ENCODE results near the gene CALD1. TPM values are rescaled to one million over a fixed set of nuclear protein-coding genes. Genes with fewer than 3 reads are reported as not detected.

CALD1 gene
- total RNA-seq, 4 donors from 2014 or later, result 1,513 to 2,575 (median 1,808) TPM

DNA sequence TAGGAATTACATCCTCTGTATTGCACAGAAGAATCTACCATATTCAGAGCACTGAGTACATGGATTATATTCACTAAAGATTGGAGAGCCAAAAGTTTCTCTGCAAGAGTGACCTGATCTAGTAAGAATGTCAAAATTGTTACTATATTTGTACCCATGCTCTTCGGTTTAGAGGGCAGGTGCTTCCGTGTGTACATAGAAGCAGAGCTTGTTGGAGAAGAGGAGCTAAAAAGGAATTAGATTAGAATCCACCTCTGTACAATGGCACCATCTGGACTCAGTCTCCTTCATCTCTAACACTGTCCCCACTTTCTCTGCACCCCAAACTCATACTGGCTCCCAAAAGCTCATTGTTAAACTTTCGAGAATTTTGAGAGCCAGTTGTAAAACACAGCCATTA is 8.3 kb downstream of the CALD1 start:
- 4 to 48% methylated on average over 3 of the region's 3 CpGs for WGBS, 2 donors (ENCODE audit: low coverage in 1 of 2)
- Histone ChIP-seq H3K36me3 (peaks cover 0 to 7% of the 10 kb centered on the region in 2 donors), H3K4me3 (peak overlapping the region in 1 of 2 donors; percentile 29), H3K4me1 (peaks cover 6 to 88% (median 30%) of the 10 kb centered on the region in 3 donors), H3K27ac (peak overlapping the region; percentile 75 to 98 (median 92)), H3K27me3 (no peaks in the 10 kb centered on the region), H3K9me3 (no peaks in the 10 kb centered on the region)
- no peak for ATAC-seq
- TF ChIP-seq POLR2AphosphoS5 (IDR thresholded peaks at IDR 0.05) (no peak), EP300 (IDR thresholded peaks at IDR 0.05) (no peak), POLR2A (IDR thresholded peaks at IDR 0.05) (no peak)
- TF ChIP-seq, protein P1, sequence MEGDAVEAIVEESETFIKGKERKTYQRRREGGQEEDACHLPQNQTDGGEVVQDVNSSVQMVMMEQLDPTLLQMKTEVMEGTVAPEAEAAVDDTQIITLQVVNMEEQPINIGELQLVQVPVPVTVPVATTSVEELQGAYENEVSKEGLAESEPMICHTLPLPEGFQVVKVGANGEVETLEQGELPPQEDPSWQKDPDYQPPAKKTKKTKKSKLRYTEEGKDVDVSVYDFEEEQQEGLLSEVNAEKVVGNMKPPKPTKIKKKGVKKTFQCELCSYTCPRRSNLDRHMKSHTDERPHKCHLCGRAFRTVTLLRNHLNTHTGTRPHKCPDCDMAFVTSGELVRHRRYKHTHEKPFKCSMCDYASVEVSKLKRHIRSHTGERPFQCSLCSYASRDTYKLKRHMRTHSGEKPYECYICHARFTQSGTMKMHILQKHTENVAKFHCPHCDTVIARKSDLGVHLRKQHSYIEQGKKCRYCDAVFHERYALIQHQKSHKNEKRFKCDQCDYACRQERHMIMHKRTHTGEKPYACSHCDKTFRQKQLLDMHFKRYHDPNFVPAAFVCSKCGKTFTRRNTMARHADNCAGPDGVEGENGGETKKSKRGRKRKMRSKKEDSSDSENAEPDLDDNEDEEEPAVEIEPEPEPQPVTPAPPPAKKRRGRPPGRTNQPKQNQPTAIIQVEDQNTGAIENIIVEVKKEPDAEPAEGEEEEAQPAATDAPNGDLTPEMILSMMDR (IDR thresholded peaks at IDR 0.05), result no peak

DNA sequence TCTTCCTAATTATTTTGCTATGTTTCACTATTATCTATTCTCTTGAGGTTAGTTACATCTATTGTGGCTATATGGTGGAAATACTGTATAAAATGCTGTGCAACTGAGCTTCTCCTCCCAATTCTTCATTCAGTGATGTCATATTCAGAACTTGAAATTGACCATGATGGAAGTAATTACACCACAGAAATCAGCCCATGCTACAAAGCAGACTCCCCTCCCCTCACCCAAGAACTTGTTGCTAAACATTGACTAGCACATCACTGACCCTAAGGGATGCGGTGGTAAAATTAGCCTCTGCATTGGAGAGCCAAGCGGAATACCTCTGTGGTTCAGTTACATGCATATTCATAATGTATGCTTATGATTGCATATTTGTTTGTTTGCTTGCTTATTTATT is 8.8 kb downstream of the CALD1 start:
- Histone ChIP-seq H3K27ac (peak overlapping the region; percentile 75 to 98 (median 92)), H3K4me1 (peaks cover 6 to 93% (median 32%) of the 10 kb centered on the region in 3 donors), H3K27me3 (no peaks in the 10 kb centered on the region), H3K36me3 (peaks cover 0 to 12% of the 10 kb centered on the region in 2 donors), H3K4me3 (peak overlapping the region in 1 of 2 donors; percentile 29), H3K9me3 (no peaks in the 10 kb centered on the region)
- 71 to 76% methylated on average over 2 of the region's 2 CpGs for WGBS, 2 donors (ENCODE audit: low coverage in 1 of 2)
- no peak for ATAC-seq
- TF ChIP-seq POLR2A (IDR thresholded peaks at IDR 0.05) (no peak), POLR2AphosphoS5 (IDR thresholded peaks at IDR 0.05) (peak; percentile 16)

DNA sequence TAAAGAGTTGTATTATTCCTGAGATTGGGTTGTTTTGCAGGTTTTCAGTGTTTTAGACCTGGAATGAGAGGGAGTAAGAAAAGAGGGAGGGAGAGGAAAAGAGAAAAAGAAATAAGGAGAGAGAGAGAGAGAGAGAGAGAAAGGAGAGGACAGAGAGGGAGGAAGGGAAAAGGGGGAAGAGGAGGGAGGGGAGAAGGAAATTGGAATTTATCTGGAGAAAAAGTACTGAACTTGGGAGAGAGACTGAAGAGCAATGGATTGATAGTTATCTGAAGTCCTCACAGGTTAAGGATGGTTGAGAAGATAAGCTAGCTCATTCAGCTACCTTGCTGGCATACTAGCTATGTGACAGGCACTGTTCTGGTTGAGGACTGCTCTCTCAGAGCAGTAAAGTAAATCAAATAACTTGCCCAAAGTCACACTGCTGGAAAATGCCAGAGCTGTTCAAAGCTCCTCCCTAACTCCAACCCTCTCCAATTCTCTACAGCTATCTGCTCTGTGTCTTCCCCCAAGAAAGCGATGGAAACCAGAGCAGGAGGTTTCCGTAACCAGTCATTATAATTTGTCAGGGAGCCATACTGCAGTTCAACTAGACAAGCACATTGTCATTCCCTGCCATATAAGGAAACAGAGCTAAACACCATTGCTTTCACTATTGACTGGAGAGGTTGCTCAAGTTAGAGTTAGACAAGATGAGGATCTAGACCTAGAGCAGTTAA is 10.7 kb downstream of the CALD1 start:
- Histone ChIP-seq H3K27me3 (no peaks in the 10 kb centered on the region), H3K9me3 (no peaks in the 10 kb centered on the region), H3K27ac (peak overlapping the region; percentile 81 to 98 (median 92)), H3K4me3 (peak overlapping the region; percentile 14 to 24), H3K4me1 (peaks cover 6 to 98% (median 28%) of the 10 kb centered on the region in 3 donors), H3K36me3 (peaks cover 0 to 17% of the 10 kb centered on the region in 2 donors)
- TF ChIP-seq POLR2AphosphoS5 (IDR thresholded peaks at IDR 0.05) (peak; percentile 98), EP300 (IDR thresholded peaks at IDR 0.05) (no peak), POLR2A (IDR thresholded peaks at IDR 0.05) (peak in 1 of 2 donors; percentile 20)
- TF ChIP-seq, protein P1 (IDR thresholded peaks at IDR 0.05), result no peak
- 0 to 9% methylated on average over 2 of the region's 2 CpGs for WGBS, 2 donors (ENCODE audit: low coverage in 1 of 2)
- ATAC-seq, result peak; percentile 87

- Histone ChIP-seq H3K4me3 (peak overlapping the region in 1 of 2 donors; percentile 8), H3K27ac (peak overlapping the region; percentile 45 to 95 (median 85)), H3K27me3 (no peaks in the 10 kb centered on the region), H3K36me3 (peaks cover 0 to 19% of the 10 kb centered on the region in 2 donors), H3K4me1 (peaks cover 12 to 100% (median 22%) of the 10 kb centered on the region in 3 donors), H3K9me3 (no peaks in the 10 kb centered on the region)
- 46 to 85% methylated on average over 2 to 6 of the region's 9 CpGs for WGBS, 2 donors (ENCODE audit: low coverage in 1 of 2)
- ATAC-seq, result no peak
- no peak for TF ChIP-seq POLR2A (IDR thresholded peaks at IDR 0.05)
- TF ChIP-seq POLR2AphosphoS5 (IDR thresholded peaks at IDR 0.05), result peak; percentile 68
- TF ChIP-seq EP300 (IDR thresholded peaks at IDR 0.05), result no peak
- TF ChIP-seq, protein P1 (IDR thresholded peaks at IDR 0.05), result no peak
These were observed 13.5 kb downstream of the CALD1 start for GRCh38 chr7:134792968-134793367.

- 50 to 76% methylated on average over 2 to 5 of the region's 5 CpGs for WGBS, 2 donors (ENCODE audit: low coverage in 1 of 2)
- no peak for ATAC-seq
- no peaks in the 10 kb centered on the region for H3K9me3 ChIP-seq
- peak overlapping the region; percentile 54 to 95 (median 75) for H3K27ac ChIP-seq
- peaks cover 9 to 96% (median 13%) of the 10 kb centered on the region in 3 donors for H3K4me1 ChIP-seq
- no peaks in the 10 kb centered on the region for H3K27me3 ChIP-seq
- H3K36me3 ChIP-seq, result peaks cover 0 to 19% of the 10 kb centered on the region in 2 donors
- TF ChIP-seq EP300 (IDR thresholded peaks at IDR 0.05) (no peak), POLR2A (IDR thresholded peaks at IDR 0.05) (no peak), POLR2AphosphoS5 (IDR thresholded peaks at IDR 0.05) (no peak)
- TF ChIP-seq, protein P1 (IDR thresholded peaks at IDR 0.05), result no peak
- no peak overlapping the region for H3K4me3 ChIP-seq
These were observed 15.8 kb downstream of the CALD1 start for GRCh38 chr7:134795231-134795630.
